Stimulated activated CD4-positive, alpha-beta T cell treated with anti-CD3 and anti-CD28 coated beads, Interleukin-12 subunit alpha, Interleukin-12 subunit beta, amount 100 ng/mL, for 4 hours (primary cell): ENCODE measurements around the gene MND1.
"Not testable (repeated sequence)": the region's sequence is repeated elsewhere in the genome, so short reads cannot be mapped to it uniquely, and the experiment has no call there.

Source experiments
- DNase-seq: peaks from one replicate; pipeline ENCODE4 v3.0.0-alpha.2; 2020

Gene MND1

GRCh38 chr4:153448003-153448731 is 103.7 kb downstream of the MND1 start:
- no peak for DNase-seq

- DNase-seq = no peak
These were observed 104.8 kb downstream of the MND1 start for GRCh38 chr4:153449338-153449737.

DNA sequence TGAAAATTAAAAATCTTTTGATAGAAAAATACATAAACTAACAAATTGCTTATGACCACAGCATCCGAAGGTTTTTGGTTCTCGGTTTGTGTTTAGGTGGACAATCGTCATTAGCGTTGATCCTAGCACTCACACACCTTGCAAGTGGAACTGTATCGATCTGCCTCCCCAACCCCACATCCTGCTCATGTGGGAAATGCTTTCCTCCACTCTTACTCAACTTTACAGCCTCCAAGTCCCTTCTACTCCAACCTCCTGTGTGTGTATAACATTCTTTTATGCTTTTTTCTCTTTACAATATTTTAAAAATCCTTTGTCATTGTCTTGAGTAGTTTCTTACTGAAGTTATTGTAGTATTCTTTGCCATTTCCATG is 106.0 kb downstream of the MND1 start:
- no peak for DNase-seq

DNA sequence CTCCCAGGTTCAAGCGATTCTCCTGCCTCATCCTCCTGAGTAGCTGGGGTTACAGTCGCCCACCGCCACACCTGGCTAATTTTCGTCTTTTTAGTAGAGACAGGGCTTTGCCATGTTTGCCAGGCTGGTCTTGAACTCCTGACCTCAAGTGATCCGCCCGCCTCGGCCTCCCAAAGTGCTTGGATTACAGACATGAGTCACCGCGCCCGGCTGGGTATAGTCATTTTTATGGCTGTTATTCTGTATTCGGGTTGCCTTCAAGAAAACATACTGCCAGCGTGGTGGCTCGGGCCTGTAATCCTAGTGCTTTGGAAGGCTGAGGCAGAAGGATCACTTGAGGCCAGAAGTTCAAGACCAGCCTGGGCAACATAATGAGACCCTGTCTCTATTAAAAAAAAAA is 106.7 kb downstream of the MND1 start:
- not testable (repeated sequence) for DNase-seq

DNA sequence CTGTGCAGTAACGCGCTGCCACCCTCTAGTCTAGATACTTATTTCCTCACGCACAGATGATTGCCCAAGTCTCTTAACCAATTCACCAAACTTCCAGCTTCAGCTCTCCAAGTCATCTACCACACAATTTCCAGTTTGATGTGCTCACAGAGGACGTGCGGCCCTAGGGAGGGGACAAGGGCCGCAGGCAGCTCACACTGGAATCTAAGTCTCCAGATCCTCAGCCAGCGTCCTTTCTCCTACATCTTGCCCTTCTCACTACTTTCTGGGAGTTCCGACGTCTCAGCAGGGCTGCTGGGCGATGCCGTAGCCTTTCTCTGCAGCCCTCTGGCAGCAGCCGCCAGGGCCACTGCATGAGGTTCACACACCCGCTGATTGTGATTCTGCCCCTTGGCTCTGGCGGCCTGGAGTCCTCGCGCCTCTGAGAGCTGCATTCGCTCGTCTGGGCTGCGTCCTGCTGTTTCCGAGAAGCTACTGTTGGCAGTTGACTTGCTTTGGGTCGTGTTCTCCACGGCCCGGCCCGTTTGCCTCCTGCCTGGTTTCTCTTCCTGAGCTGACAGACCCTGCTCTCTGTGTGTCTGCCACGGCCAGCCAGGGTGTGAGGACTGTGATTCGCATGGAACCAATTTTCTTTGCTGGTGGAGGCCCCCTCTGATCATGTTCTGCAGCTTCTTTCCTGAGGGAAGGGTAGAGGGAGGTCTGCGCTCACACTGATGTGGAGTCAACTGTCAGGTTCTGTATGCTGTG is 107.6 kb downstream of the MND1 start:
- DNase-seq = no peak

GRCh38 chr4:153452658-153453378 is 108.3 kb downstream of the MND1 start:
- DNase-seq = no peak

GRCh38 chr4:153453402-153453801 is 108.9 kb downstream of the MND1 start:
- no peak for DNase-seq

- DNase-seq = no peak
These were observed 114.5 kb downstream of the MND1 start for GRCh38 chr4:153458969-153459368.

DNA sequence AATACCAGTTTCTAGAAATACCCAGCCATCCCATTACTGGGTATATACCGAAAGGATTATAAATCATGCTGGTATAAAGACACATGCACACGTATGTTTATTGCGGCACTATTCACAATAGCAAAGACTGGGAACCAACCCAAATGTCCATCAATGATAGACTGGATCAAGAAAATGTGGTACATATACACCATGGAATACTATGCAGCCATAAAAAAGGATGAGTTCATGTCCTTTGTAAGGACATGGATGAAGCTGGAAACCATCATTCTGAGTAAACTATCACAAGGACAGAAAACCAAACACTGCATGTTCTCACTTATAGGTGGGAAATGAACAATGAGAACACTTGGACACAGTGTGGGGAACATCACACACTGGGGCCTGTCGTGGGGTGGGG is 117.1 kb downstream of the MND1 start:
- not testable (repeated sequence) for DNase-seq

DNA sequence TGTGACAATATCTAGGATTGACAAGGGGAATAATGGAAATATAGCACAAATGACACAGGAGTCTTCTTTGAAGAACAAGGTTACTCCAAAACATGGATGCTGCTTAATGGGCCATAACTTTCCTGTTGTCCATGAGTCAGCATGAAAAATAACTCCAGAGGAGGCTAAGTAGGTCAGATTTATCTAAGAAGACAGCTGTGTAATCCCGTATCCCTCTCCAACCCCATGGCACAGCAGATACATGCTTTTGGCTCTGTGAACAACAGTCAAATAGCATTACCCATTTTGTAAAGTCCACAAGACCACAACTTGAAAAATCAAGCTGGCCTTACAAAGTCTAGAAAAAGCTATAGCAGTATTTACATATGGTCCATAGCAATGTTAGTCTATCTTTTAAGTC is 119.6 kb downstream of the MND1 start:
- no peak for DNase-seq
